Measurements from ENCODE around the gene SPTBN1. TPM values are rescaled to one million over a fixed set of nuclear protein-coding genes. Genes with fewer than 3 reads are reported as not detected.

The SPTBN1 gene
- total and polyA plus RNA-seq, 9 of the 15 experiments (the other 6 are each of a cell fraction or from before 2014, with no cell fraction given) = 8.9 to 66.8 (median 31.4) TPM

- H4K20me1 ChIP-seq (replicated peaks; ENCODE audit: control insufficient read depth, insufficient read depth, low read length) = no peaks in the 10 kb centered on the region
- CTCF ChIA-PET (ENCODE audit: low intra/inter-chr PET ratio) = no interaction called here
- no peak overlapping the region for H3K9ac ChIP-seq (ENCODE audit: insufficient read depth in 1 of 2, low read depth in 2 of 2, low read length in 2 of 2)
- POLR2A ChIA-PET = interaction anchor here (1.2 kb wide), 1 partner anchor 17 kb away, joined by 3 read pairs; no protein-coding TSS in a partner anchor
- no peak overlapping the region for H3K4me3 ChIP-seq
- BruUV-seq (replicated peaks) = no TSS peak
- no peaks in the 10 kb centered on the region for H3K79me2 ChIP-seq (ENCODE audit: control insufficient read depth, insufficient read depth, low read length)
- H2AFZ ChIP-seq (ENCODE audit: low read depth, low read length) = peak overlapping the region; percentile 14; the same call in 1 of the 2 replicates
- no peaks in the 10 kb centered on the region for H3K9me3 ChIP-seq (replicated peaks; ENCODE audit: control insufficient read depth, insufficient read depth, low read depth, low read length)
- H3K9me1 ChIP-seq (ENCODE audit: control insufficient read depth, insufficient read depth, low read length) = no peaks in the 10 kb centered on the region
- peaks cover 2 to 4% of the 10 kb centered on the region in 2 experiments; a peak in 1 of 5 replicates for H3K27me3 ChIP-seq (ENCODE audit: control insufficient read depth in 2 of 2, insufficient read depth in 2 of 2, low read length in 2 of 2)
- no peaks in the 10 kb centered on the region for H3K36me3 ChIP-seq (ENCODE audit: control insufficient read depth, insufficient read depth, low read length)
- WGBS (ENCODE audit: insufficient coverage, low coverage, missing lambda C conversion rate) = 56% methylated on average over 8 of the region's 8 CpGs
- peak; percentile 77 for FAIRE-seq
- peak; percentile 90 for ATAC-seq
- DNase-seq (ENCODE audit: extremely low read depth in 1 of 4, low spot score in 3 of 4) = peak; percentile 21 to 49 (median 27)
- in situ Hi-C loops (cut with MboI) = no loop called here
- H3K4me2 ChIP-seq (ENCODE audit: insufficient read depth, low read length) = no peak overlapping the region
- intact Hi-C loops (cut with micrococcal nuclease) = no loop called here
- H3K4me1 ChIP-seq (replicated peaks in 1 of 2; ENCODE audit: control insufficient read depth in 2 of 2, insufficient read depth in 2 of 2, low read length in 2 of 2) = no peaks in the 10 kb centered on the region
- no peak overlapping the region for H3K27ac ChIP-seq (ENCODE audit: extremely low read depth, low read depth, low read length)
- TF ChIP-seq ELK1 (CRISPR knock-in tag; IDR thresholded peaks at IDR 0.05) (no peak), USF1 (CRISPR knock-in tag; IDR thresholded peaks at IDR 0.05) (no peak), CTCF (IDR thresholded peaks at IDR 0.05 in 2 of 3, conservative IDR thresholded peaks at IDR 0.05 in 1 of 3; ENCODE audit: insufficient read depth in 2 of 3, low read depth in 1 of 3, low read length in 3 of 3) (peak; percentile 34 to 46 (median 38); a peak in 4 of 6 replicates), MAX (CRISPR knock-in tag; IDR thresholded peaks at IDR 0.05) (peak; percentile 54; the same call in 1 of the 2 replicates), E2F6 (IDR thresholded peaks at IDR 0.05; ENCODE audit: borderline replicate concordance in 1 of 2, extremely low read depth in 1 of 2, insufficient read depth in 1 of 2, insufficient read length in 1 of 2, low read depth in 1 of 2, low read length in 1 of 2, poor library complexity in 1 of 2, severe bottlenecking in 1 of 2) (peak; percentile 18 to 74), SMC3 (conservative IDR thresholded peaks at IDR 0.05; ENCODE audit: insufficient read depth, low read depth, low read length) (0 out of 2 replicates have a peak, but pooled peaks have one; percentile 2), MYC (IDR thresholded peaks at IDR 0.05; ENCODE audit: low read depth, low read length) (0 out of 2 replicates have a peak, but pooled peaks have one; percentile 32), MYC (CRISPR knock-in tag; IDR thresholded peaks at IDR 0.05; ENCODE audit: borderline replicate concordance, low read depth) (no peak), CREM (IDR thresholded peaks at IDR 0.05; ENCODE audit: low read depth) (0 out of 2 replicates have a peak, but pooled peaks have one; percentile 13)
Observed at GRCh38 chr2:54497763-54498680, 41.9 kb downstream of the SPTBN1 start.

All from K562 (cell line).